GM12874 (cell line): ENCODE results near the gene FBXL7.

Experiments used
- TF ChIP-seq, protein P1 (sequence below): IDR thresholded peaks from 2 replicates; pipeline ENCODE4 v1.5.1; 2011; ENCODE audit warnings: low read depth, mild to moderate bottlenecking, control low read depth, low read length, moderate library complexity; ENCODE audit not compliant: insufficient read depth

FBXL7 gene

DNA sequence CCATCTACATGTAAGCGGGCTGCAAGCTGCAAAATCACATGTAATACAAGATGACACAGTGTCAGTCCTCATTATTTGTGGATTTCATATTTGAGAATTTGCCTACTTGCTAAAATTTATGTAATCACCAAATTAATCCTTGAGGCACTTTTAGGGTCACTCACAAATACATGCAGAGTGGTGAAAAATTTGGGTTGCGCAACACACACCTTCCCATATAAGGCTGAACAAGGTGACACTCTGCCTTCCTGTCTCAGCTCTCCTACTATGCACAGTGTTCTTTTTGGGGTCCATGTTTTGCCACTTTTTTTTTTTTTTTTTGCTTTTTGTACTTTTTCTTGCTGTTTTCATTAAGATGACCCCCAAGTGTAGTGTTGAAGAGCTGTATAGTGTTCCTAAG is 111.0 kb downstream of the FBXL7 start:
- TF ChIP-seq, protein P1, sequence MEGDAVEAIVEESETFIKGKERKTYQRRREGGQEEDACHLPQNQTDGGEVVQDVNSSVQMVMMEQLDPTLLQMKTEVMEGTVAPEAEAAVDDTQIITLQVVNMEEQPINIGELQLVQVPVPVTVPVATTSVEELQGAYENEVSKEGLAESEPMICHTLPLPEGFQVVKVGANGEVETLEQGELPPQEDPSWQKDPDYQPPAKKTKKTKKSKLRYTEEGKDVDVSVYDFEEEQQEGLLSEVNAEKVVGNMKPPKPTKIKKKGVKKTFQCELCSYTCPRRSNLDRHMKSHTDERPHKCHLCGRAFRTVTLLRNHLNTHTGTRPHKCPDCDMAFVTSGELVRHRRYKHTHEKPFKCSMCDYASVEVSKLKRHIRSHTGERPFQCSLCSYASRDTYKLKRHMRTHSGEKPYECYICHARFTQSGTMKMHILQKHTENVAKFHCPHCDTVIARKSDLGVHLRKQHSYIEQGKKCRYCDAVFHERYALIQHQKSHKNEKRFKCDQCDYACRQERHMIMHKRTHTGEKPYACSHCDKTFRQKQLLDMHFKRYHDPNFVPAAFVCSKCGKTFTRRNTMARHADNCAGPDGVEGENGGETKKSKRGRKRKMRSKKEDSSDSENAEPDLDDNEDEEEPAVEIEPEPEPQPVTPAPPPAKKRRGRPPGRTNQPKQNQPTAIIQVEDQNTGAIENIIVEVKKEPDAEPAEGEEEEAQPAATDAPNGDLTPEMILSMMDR: no peak

DNA sequence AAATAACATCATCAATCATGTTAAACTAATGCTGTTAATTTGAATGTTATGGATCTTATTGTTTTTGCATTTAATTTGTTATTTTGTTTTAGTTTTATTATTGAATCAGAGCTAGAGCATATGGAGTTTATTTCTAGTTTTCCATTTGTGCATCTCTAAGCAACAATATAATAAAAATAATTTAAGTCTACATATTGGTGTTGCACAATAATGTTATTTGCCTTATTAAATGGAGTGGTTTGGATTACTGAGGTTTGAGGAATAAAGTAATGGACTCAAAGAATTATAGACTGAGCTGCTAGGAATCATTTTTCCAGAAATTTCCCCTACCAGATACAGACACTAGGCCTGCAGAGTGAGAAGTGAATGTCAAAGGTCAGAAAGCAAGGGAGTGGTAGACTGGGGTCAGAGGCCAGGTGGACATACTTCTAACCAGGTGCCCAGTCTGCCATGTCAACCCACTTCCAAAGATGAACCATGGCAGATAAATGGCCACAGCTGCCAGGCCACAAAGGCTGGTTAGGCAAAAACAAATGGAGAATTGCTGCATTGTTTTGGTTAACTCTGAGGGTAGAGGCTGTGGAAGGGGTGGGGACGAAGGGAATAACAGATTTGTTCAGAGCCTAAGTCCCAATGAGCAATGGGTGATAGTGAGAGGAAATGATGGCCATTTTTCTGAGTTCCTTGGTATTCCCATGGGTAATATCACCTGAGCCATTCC is 113.1 kb downstream of the FBXL7 start:
- TF ChIP-seq, protein P1: no peak

DNA sequence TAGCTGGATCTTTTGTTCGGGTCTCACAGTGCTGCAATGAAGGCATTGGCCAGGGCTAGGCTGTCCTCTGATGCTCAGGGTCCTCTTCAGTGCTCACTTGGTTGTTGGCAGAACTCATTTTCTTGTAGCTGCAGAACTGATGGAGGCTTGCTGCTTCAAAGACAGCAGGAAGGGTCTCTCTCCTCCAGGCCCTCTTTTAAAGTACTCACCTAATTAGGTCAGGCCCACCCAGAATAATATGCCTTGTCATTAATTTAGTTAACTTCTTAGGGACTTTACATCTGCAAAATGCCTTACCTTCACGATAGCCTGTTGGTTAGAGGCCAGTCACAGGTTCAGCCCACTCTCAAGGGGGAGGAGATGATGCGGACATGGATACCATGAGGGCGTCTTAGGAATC is 114.7 kb downstream of the FBXL7 start:
- TF ChIP-seq, protein P1: no peak

DNA sequence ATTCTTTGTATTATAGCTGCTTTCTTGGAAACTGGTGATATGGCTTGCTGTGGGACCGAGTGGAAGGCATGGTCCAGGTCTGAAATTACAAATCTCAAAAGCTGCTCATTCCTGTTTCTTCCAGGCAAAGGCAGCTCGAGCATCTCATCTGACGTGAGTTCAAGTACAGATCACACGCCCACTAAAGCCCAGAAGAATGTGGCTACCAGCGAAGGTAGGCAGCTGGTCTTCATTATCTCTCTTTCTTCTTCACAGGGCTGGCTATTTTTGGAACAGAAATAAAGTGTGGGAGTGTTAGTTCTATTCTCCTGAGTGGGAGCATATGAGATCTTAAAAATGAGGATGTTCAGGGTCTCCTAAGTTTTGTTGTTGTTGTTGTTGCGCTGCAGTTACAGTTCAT is 115.9 kb downstream of the FBXL7 start:
- TF ChIP-seq, protein P1: no peak

DNA sequence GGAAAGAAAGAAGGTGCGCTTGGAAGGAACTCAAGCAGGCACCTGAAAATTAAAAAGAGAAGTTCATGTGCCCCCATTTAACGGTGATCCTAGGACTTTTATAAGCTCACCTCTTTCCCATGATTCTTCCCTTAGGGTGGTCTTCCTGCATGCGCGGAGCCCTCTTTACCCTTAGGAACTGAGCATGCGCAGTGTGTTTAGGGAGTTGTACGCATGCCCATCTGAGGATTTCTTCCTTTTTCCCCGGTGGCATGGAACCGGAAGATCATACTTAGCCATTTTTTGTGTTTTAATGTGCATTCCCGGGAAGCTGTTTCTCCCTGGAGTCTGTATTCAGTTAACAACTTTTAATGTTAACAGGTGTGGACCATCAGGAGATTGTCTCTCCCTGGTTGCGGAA is 119.0 kb downstream of the FBXL7 start:
- TF ChIP-seq, protein P1: no peak

DNA sequence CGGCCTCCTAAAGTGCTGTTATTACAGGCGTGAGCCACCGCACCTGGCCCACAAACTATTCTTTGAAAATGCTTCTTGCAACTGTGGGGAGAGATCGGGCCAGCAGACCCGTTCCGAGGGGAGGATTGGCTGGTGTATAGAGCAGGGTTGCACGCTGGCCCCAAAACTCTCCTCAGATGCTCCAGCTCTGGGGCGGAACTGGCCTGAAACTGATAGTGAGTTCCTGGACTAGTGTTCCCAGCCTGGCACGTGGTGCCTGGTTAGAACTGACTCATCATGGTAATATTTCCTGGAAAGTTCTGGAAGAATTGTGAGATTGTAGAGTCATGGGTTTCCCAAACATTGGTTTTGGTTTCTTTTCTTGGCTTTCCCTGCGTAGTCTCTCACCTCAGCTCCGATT is 120.5 kb downstream of the FBXL7 start:
- TF ChIP-seq, protein P1: no peak

DNA sequence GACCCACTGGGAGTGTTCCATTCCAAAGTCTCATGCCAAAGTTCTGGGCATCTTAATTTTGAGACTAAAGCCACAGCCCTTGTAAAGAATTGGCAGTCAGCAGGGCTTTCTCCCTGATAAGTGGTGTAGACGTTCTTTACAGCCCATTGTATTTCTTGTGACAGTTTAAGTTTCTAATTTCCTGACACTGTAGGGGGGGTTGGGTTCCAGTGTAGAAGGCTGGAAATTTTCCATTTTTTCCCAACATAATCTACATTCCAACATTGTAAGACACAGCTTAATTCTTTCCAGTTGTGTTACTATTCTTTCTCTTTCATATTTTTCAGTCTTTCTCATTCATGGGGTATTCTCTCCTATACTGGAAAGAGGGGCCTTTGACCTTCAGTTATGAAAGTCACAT is 121.1 kb downstream of the FBXL7 start:
- TF ChIP-seq, protein P1: no peak
